ENCODE results near the gene TOMM6.
"Not testable (repeated sequence)": the region's sequence is repeated elsewhere in the genome, so short reads cannot be mapped to it uniquely, and the experiment has no call there.

The TOMM6 gene

DNA sequence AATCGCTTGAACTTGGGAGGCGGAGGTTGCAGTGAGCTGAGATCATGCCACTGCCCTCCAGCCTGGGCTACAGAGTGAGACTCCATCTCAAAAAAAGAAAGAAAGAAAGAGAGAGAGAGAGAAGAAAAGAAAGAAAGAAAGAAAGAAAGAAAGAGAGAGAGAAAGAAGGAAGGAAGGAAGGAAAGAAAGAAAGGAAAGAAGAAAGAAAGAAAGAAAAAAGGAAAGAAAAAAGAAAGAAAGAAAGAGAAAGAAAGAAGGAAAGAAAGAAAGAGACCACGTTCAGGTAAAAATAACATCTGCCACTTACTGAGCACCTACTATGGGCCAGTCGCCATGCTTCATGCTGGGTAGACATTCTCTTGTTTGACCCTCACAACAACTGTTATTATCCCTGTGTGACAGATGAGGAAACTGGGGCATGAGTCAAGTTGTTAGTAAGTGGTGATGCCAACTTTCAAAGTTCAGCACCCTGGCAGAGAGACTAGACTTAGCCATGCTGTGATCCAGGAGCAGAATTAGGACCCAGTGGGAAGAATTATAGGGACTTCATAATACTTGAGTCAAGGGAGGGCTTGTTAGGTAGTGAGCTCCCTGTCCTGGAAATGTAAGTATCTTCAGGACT is 21.3 kb upstream of the TOMM6 start:
- DNase-seq, result not testable (repeated sequence)

DNA sequence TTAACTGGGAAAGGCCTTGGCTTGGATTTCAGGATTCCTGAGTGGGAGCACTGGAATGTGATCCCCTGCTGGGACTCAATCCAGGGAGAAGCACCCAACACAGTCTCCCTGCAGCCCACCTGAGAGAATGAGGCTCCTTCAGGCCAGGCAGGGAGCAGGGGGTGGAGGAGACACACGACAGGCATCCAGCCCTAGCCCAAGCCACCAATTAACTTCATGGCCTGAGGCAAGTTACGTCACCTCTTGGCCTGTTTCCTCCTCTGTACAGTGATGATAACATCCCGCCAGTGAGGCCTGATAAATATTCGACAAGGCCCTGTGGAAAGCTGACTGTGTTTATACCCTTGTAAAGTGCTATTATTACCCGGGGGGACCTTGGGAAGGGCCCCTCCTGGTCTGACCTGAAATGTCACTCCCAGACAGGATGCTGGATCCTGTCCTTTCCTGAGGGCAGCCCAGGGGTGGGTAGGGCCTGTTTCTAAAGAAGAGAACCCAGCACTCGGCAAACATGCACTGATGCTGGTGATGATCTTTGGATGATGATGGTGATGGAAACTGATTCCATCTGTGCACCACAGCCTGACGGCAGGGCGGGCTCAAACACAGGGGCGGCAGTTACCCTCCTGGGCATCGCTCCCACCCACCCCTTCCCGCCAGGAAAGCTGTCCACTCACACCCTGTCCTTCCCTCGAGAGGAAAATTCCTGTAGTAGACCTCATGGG is 20.2 kb upstream of the TOMM6 start:
- peak; percentile 87 for DNase-seq

DNA sequence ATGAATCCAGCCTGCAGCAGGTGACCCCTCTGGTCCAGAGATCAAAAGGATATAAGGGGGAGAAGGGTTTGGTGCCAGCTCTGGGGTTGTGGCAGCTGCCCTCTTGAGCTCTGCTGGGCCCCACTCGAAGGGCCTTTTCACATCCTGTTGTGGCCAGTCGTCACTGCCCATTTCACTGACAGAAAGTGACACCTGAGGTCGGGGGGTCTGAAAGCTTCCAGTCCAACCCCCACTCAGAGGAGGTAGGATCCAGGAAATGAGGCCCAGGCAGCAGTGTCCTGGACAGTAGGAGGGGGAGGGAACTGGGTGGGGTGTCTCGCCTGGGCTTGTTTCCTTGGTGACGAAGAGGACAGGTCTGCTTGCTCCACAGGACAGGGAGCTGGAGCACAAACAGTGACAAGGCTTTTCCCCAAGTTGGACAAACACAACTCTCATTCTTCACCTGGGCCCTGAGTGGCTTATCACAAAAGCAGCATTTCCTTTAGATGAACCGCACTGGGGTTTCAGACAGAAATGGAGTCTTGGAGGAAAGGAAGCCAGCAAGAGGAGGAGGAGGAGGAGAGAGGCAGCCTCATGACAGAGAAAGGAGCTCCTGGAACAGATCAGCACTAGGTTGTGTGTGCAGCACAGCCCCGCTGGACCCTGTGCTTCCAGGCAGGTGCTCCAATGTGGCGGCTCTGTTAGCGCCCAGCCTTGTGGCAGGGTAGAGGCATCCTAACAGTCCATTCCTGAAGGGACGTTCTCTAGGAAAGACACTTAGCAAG is 18.8 kb upstream of the TOMM6 start:
- DNase-seq, result peak; percentile 49

DNA sequence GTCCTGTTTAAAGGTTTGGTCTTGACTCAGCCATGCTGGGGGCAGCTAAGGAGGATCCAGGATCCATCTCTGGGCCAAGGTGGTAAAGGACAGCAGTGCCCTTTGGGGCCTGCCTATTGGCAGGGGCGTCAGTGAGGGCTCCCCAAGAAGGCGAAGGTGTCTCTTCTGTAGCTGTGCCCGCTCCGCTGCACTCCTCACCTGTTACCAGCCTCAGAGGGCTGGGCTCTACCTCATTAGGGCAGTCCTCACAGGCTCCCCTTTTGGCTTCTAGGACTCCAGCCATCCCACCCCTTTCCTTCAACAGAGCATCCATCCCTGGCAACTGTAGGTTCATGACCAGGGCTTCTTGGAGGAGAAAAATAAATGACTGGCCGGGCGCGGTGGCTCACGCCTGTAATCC is 18.1 kb upstream of the TOMM6 start:
- DNase-seq, result no peak

DNA sequence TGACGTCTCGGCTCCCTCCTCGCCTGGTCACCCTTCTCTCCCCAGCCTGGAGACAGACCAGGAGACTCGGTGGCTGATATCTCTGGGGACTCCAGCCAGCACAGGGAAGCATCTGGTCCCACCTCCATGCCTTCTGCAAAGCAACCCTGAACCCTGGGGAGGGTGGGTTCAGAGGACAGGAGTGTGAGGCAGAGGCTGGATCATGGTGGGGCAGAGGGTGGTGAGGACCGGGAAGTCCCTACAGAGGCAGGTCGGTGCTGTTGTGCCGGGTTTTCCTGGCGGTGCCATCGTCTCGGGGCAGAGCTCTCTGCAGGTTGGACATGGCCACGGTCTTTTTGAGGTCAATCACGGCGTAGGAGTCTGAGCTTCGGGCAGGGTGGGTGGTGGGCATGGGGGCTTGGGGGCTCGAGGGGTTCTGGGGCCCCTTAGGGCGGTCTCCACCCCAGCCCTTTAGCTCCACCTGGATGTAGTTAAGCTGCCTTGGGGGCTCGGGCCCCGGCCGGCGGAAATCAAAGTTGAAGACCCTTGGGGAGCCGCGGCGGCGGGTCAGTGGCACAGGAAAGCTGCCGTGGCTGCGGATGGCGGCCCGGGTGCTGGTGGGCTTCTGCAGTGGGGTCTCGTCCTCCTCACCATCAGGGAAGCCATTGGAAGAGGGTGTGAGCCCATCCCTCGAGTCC is 17.0 kb upstream of the TOMM6 start:
- no peak for DNase-seq

DNA sequence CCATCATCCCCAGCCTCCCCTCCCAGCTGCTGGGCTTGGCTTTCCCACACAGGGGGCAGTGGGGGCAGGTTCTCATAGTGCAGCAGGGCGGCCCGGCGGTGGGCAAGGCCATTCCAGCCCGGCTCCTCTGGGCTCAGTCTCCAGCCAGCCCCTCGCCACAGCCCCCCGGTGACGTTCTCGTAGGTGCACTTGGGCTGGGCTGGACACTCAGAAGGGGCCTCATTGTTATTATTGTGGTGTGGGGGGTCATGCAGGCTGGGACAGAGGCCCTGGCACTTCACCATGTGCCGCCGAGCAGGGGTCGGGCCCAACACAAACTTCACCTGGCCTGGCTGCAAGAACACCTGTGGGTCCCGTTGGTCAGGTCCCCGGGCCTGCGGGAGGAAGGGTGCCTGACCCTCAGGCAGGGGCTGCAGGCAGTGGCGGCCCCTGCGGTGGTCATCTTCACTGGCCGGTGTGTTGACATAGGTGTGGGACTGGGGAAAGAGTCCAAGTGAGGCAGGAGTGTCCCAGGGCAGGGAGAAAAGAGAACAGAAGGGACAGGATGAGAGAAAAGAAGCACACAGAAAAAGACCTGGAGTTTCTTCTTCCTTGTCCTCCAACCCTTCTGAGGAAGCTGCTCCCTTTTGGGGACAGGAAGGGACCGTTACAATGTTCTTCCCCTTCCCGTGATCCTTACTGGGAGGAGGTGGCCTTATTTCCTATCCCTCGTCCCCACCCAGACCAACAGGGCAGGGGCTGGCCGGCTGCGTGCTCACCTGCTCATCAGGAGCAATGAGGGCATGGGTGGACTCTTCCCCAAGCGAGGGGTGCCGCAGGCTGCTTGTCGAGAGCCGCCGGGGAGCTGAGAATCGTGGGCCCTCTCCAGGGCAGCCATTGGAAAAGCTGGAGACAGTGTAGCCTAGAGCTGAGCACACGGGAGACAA is 16.2 kb upstream of the TOMM6 start:
- no peak for DNase-seq

DNA sequence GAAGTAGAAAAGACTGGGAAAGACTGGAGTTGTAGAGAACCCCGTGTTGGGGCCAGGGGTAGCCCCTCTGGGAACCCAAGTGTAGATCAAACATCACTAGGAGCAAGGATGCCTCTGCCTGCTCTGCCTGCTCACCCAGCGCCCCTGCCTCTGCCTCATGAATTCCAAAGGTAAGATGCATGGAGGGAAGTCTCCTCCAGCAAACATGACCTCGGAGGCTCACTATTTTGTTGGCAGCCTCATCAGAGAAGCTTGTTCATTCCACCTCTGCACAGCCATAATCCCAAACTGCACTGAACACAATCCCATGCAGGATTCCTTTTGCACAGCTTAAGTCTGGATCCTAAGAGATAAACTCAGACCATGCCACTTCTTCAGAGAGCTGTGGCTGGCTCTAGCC is 12.7 kb upstream of the TOMM6 start:
- DNase-seq, result no peak

DNA sequence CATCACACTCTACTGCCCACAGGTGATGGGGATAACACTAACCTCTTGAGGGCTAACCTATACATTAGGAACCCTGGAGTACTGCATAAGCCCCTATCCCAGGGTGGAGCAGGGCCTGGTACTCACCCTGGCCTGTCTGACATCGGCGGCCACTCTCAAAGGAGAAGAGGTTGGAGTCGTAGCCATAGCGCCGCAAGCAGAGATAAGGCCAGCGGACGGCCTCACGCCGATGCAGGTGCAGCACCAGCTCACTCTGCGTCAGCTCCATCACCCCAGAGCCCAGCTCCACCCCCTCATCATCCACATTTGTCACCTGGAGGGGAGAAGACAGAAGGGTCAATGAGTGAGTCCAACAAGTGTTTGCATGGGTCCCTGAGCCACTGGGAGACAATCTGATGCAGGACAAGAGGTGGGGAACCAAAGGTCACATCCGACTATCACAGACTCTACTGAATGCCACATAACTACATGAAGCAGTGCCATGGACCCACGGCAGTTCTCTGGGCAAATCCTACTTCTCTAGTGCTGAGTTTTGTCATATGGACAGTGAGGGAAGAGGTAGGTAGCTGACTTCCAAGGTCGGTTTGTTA is 12.1 kb upstream of the TOMM6 start:
- DNase-seq, result no peak

DNA sequence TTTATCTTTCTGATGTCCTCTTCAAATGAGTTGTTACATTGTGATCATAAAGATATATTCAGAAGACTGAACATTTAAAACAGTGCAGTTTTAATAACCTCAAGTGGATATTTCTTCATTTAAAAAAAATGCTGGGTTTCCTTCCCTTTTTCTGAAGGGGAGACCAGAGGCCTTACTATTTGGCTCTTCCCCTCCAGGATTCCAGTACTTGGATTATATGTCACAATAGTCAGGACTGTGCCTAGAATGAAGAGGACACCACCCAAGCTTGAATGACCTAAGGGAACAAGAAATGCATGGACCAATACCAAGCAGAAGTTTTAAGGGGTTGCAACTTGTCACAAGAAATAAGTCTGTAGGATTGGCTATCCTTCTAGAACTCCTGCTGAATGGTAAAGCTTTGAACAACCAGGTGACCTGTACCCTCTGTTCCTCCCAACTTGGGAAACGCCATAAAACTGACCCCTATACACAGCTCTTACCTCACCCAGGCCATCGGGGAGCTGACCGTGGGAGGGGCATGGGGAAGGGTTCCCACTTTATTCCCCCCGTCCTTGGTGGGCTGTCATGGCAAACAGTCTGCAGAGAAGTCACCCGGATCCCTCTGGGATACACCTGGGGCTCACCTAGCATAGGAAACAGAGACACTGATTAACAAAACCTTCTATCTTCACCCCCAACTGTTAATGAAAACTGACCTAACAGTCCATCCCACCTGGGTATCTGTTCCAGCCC is 9.8 kb upstream of the TOMM6 start:
- no peak for DNase-seq

DNA sequence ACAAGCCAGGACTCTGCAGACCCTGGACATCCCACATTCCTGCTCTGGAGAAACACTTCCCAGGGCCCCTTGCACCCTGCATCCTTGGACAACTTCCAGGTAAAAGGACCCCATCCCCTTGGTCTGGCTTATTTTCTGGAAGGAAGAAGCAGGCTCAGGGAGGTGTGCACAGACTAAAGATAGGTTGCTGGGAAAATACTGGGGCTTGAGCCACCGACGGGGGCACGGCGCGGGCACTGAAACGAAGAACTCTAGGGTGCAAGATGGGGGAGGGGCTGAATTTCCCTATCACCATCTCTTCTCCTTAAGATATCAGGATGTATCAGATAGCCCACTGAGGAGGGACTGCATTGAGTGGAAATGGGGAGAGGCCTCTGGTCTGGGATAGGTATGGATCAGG is 8.6 kb upstream of the TOMM6 start:
- no peak for DNase-seq

DNA sequence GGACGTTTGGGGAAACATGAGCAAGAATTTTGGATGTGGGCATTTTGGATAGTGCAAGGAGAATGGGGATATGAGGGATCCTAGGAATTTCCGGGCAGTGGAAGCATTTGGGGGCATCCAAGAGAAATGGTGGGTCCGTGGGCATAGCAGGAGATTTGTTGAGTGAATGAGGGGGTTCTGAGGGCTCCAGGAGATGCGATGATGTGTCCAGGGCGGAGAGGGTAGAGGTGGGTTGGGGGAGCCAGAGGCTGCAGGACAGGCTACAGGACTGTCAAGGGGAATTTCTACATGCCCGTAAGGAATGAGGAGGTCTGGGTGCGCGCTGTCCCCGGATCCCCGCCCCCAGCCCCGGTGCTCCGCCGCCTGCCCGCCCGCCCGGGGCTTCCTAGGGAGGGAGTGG is 8.2 kb upstream of the TOMM6 start:
- DNase-seq, result no peak

DNA sequence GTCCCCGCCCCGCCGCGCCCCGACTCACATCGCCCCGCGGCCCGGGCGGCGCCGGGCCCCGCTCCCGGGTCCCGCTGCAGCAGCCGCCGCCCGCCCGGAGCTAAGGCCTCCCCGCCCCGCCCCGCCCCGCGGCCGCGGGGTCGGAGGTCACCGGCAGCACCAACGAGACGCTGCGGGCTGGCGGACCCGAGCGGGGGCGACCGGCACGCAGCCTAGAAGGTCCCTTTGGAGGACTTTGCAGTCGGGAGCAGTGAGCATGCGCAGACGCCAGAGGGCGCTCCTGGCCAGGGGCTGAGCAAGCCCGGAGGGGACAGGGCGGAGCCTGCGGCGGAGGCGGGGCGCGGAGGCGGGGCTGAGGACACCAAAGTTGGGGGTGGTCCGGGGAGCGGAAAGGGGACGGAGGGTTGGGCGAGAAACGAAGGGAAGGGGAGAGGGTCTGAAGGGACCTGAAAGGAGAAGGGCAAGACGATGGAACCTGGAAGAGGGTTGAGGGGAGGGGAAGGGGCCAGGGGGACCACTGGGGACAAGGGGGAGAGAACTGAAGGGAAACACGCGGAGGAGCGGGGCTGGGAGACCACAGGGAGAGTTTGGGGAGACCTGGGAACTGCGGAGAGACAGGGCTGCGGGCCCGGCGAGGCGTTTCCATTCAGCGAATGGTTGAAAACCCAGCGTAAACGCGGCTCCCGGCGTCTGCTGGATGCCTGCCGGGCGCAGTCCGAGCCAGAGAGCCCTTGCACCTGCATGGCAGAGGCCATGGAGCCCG is 7.5 kb upstream of the TOMM6 start, which contains the start of gene FRS3:
FRS3 (minus strand) TSS at position 113 of the 763 bp plus-strand sequence. CDS start 2,913 bp downstream, outside the sequence.
- DNase-seq, result peak; percentile 93

DNA sequence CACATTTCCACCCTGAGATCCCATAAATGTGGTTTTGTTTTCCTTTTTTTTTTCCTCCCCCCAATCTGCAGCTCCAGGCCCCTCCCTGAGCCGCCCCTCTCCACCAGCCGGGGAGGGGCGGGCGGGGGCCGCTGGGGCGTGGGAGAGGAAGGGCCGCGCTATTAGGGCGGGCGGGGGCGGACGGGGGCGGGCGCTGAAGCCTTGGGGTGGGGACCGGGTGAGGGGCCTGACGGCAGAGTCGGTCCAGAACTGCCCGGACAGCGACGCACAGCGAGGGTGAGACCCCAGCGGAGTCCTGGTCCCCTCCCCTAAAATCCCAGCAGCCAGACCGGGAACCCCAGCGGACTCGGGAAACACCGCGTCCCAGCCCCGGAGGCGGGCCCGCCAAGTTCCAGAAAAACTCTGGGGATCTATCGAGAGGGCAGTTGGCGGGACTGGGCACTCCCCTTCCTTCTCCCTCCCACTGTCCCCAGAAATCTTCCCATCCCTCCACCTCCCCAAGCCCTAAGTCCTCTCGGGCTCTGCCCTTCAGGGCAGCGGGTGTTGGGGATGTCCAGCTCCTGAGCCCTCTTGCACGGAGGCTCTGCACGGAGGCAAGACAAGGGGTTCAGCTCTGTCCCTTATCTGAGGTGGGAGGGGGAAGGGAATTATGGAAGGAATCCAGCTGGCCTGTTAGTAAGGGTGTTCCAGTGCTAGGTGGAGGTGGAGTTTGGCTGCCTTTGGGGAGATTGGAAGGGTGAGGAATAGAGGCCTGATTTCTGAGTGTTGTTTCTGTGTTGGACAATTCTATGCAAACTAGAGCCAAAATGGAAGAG is 6.7 kb upstream of the TOMM6 start, which contains the start of gene PRICKLE4:
PRICKLE4 (plus strand) TSS at position 232 of the 815 bp plus-strand sequence. CDS start 2,692 bp downstream, outside the sequence.
- peak; percentile 63 for DNase-seq

DNA sequence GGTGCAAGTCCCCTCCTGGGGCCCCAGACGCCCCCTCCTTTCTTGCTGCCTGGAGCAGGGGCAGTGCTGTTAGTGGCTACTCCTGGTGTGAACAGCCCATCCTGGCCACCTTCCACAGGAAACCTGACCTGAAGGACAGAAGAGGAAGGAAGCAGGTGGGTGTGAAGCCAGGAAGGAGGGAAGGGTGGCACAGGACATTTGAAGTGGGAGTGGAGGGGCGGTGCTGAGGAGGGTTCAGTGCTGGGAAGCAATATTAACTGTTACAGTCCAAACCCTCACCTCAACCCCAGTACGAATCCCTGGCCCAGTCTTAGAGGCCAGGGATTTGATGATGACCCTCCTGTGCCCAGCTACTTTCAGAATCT is 6.1 kb upstream of the TOMM6 start:
- no peak for DNase-seq

DNA sequence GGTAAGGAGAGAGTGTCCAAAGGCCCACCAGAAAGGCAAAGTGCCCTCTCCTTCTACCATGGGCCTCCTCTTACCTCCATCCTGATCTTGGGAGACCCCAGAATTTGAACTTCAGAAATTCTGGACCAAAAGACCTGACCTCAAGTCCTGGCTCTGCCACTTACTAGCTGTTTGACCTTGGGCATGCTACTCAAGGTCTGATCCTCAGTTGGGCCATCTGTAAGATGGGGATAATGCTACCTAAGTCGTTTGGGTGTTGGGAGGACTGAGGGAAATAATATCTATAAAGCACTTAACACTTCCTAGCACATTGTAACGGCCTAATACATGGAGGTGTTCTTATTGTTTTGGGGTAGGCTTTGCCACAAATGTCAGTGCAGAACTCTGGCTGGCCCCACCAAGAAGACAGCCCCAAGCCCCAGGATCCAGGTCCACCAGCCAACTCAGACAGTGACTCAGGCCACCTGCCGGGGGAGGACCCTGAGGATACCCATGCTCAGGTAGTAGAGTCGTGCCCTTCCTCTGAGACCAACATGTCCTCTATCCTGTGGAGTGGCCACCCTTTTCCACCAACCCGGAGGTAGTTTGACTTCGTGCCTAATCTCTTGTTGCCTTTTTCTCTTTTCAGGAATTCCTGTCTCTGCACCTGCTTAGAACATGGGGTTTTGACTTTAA is 4.3 kb upstream of the TOMM6 start:
- no peak for DNase-seq

DNA sequence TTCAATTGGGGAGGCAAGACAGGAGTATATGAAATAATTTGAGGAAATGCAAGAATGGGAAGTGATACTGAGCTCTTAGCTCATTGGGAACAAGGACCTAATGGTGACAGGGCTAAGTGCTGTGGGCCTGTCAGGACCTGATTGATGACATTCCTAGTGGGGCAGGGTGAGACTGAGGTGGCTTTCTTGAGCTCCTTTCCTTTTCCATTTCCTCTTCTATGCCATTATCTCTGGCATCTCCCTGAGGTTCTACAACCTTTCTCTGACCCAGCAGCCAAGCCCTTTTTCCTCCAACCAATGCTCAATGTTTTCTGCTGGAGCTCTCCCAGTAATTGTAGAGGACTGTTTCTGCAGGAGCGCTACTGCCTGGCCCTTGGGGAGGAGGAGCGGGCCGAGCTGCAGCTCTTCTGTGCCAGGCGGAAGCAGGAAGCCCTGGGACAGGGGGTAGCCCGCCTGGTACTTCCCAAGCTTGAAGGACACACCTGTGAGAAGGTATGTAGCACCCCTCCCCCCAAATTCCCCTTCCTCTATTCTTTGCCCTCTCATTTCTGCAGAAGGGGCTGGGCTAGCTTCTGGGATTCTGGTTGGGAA is 2.8 kb upstream of the TOMM6 start:
- no peak for DNase-seq

DNA sequence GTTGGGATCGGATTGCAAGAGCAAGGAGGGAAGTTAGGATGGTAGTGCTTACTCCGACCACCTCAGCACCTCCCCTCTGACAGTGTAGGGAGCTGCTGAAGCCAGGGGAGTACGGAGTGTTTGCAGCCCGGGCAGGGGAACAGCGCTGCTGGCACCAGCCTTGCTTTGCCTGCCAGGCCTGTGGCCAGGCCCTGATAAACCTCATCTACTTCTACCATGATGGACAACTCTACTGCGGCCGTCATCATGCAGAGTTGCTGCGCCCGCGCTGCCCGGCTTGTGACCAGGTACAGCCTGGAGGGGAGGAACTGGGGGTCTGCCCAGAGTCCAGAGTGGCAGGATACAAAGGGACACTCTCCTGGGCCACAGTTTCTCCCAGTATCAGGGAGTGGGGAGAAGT is 2.2 kb upstream of the TOMM6 start:
- no peak for DNase-seq
